HG03457 (cell line): ENCODE results near the gene LILRB4.
"Not testable (repeated sequence)": the region's sequence is repeated elsewhere in the genome, so short reads cannot be mapped to it uniquely, and the experiment has no call there.

Experiments used
- ATAC-seq: cut with Tn5 transposase; IDR thresholded peaks from one replicate; pipeline ENCODE4 v1.9.1; 2021; ENCODE audit warnings: moderate number of reproducible peaks; ENCODE audit not compliant: unreplicated experiment

LILRB4 gene

GRCh38 chr19:54662730-54663129 lies at the start of gene LILRB4:
Gene LILRB4 (plus strand): TSS chr19:54662985. CDS start chr19:54663034, 49 bp downstream.
- no peak for ATAC-seq

GRCh38 chr19:54614726-54615125 lies 48.1 kb upstream of the LILRB4 start:
- ATAC-seq, result no peak

- ATAC-seq, result no peak
Observed at GRCh38 chr19:54616057-54616456, 46.7 kb upstream of the LILRB4 start.

GRCh38 chr19:54616821-54617560 lies 45.8 kb upstream of the LILRB4 start:
- peak; percentile 57 for ATAC-seq

GRCh38 chr19:54620464-54620863 lies 42.3 kb upstream of the LILRB4 start:
- no peak for ATAC-seq

- no peak for ATAC-seq
Observed at GRCh38 chr19:54622431-54622830, 40.4 kb upstream of the LILRB4 start.

- not testable (repeated sequence) for ATAC-seq
Observed at GRCh38 chr19:54624234-54624633, 38.6 kb upstream of the LILRB4 start.

- not testable (repeated sequence) for ATAC-seq
Observed at GRCh38 chr19:54624934-54625730, 37.7 kb upstream of the LILRB4 start.

GRCh38 chr19:54626757-54627156 lies 36.0 kb upstream of the LILRB4 start:
- ATAC-seq, result no peak

- not testable (repeated sequence) for ATAC-seq
Observed at GRCh38 chr19:54627912-54628311, 34.9 kb upstream of the LILRB4 start.

GRCh38 chr19:54630262-54630661 lies 32.5 kb upstream of the LILRB4 start, which contains the start of gene LILRB1:
Gene LILRB1 (plus strand): TSS chr19:54630484. CDS start chr19:54631074, 590 bp downstream.
- ATAC-seq, result not testable (repeated sequence)

GRCh38 chr19:54630782-54631181 lies 32.0 kb upstream of the LILRB4 start:
- ATAC-seq, result no peak

- not testable (repeated sequence) for ATAC-seq
Observed at GRCh38 chr19:54631489-54632337, 31.1 kb upstream of the LILRB4 start.

GRCh38 chr19:54632517-54632916 lies 30.3 kb upstream of the LILRB4 start:
- ATAC-seq, result not testable (repeated sequence)

- ATAC-seq, result no peak
Observed at GRCh38 chr19:54633401-54633800, 29.4 kb upstream of the LILRB4 start.

GRCh38 chr19:54636081-54636480 lies 26.7 kb upstream of the LILRB4 start:
- ATAC-seq, result not testable (repeated sequence)

GRCh38 chr19:54638683-54639082 lies 24.1 kb upstream of the LILRB4 start:
- no peak for ATAC-seq

GRCh38 chr19:54642953-54643352 lies 19.8 kb upstream of the LILRB4 start:
- ATAC-seq, result not testable (repeated sequence)

- not testable (repeated sequence) for ATAC-seq
Observed at GRCh38 chr19:54643583-54643982, 19.2 kb upstream of the LILRB4 start.

GRCh38 chr19:54644056-54644455 lies 18.7 kb upstream of the LILRB4 start:
- ATAC-seq, result no peak

- ATAC-seq, result no peak
Observed at GRCh38 chr19:54646331-54646841, 16.4 kb upstream of the LILRB4 start.
